GM18507 (cell line): ENCODE measurements around the gene PHF21B.
"Not testable (repeated sequence)": the region's sequence is repeated elsewhere in the genome, so short reads cannot be mapped to it uniquely, and the experiment has no call there.

Experiments used
- DNase-seq: peaks from one replicate; pipeline ENCODE4 v3.0.0; 2011; ENCODE audit warnings: low read depth; ENCODE audit not compliant: insufficient read length; ENCODE audit errors: extremely low spot score
- FAIRE-seq: peaks from 2 replicates; lab custom pipeline; 2011; peaks lifted over from hg19 to GRCh38; lab: Jason Lieb, UNC

Gene PHF21B

GRCh38 chr22:45009606-45010531 lies at the start of gene PHF21B:
Gene PHF21B (minus strand): TSS chr22:45010005. CDS start chr22:45009549, 456 bp downstream.
- DNase-seq (no peak), FAIRE-seq (no peak)

- no peak for DNase-seq
- no peak for FAIRE-seq
Observed at GRCh38 chr22:45059296-45059695, 49.5 kb upstream of the PHF21B start.

- no peak for DNase-seq
- FAIRE-seq = no peak
Observed at GRCh38 chr22:45058622-45058912, 48.8 kb upstream of the PHF21B start.

GRCh38 chr22:45055936-45056335 lies 46.1 kb upstream of the PHF21B start:
- no peak for FAIRE-seq
- DNase-seq = no peak

GRCh38 chr22:45053571-45053970 lies 43.8 kb upstream of the PHF21B start:
- DNase-seq (no peak), FAIRE-seq (no peak)

- FAIRE-seq (no peak), DNase-seq (no peak)
Observed at GRCh38 chr22:45053094-45053493, 43.3 kb upstream of the PHF21B start.

GRCh38 chr22:45052665-45053064 lies 42.9 kb upstream of the PHF21B start:
- DNase-seq, FAIRE-seq: not testable (repeated sequence)

GRCh38 chr22:45051946-45052345 lies 42.1 kb upstream of the PHF21B start:
- DNase-seq = no peak
- FAIRE-seq = no peak

GRCh38 chr22:45051419-45051818 lies 41.6 kb upstream of the PHF21B start:
- FAIRE-seq (no peak), DNase-seq (no peak)

- DNase-seq (no peak), FAIRE-seq (no peak)
Observed at GRCh38 chr22:45047260-45047659, 37.5 kb upstream of the PHF21B start.

- FAIRE-seq (no peak), DNase-seq (no peak)
Observed at GRCh38 chr22:45045208-45045607, 35.4 kb upstream of the PHF21B start.

- DNase-seq (no peak), FAIRE-seq (no peak)
Observed at GRCh38 chr22:45042263-45042662, 32.5 kb upstream of the PHF21B start.

- no peak for FAIRE-seq
- no peak for DNase-seq
Observed at GRCh38 chr22:45039133-45039532, 29.3 kb upstream of the PHF21B start.

- FAIRE-seq = no peak
Observed at GRCh38 chr22:45036154-45036553, 26.3 kb upstream of the PHF21B start.

GRCh38 chr22:45034821-45035220 lies 25.0 kb upstream of the PHF21B start:
- DNase-seq (no peak), FAIRE-seq (no peak)

More at GRCh38 chr22:45036154-45036553, 26.3 kb upstream of the PHF21B start:
- no peak for DNase-seq

GRCh38 chr22:45034156-45034555 lies 24.4 kb upstream of the PHF21B start:
- no peak for FAIRE-seq
- DNase-seq = no peak

GRCh38 chr22:45033136-45033535 lies 23.3 kb upstream of the PHF21B start:
- no peak for DNase-seq
- no peak for FAIRE-seq

- FAIRE-seq (no peak), DNase-seq (no peak)
Observed at GRCh38 chr22:45031629-45032403, 22.0 kb upstream of the PHF21B start.

GRCh38 chr22:45029501-45029900 lies 19.7 kb upstream of the PHF21B start:
- no peak for FAIRE-seq
- no peak for DNase-seq

- DNase-seq (no peak), FAIRE-seq (no peak)
Observed at GRCh38 chr22:45026511-45026910, 16.7 kb upstream of the PHF21B start.

GRCh38 chr22:45023431-45023830 lies 13.6 kb upstream of the PHF21B start:
- FAIRE-seq (no peak), DNase-seq (no peak)
